WTC11 (cell line): ENCODE data around the gene PSG4.
"Not testable (repeated sequence)": the region's sequence is repeated elsewhere in the genome, so short reads cannot be mapped to it uniquely, and the experiment has no call there.

ENCODE experiments used
- CREB1 ChIP-seq: sonication (generic); formaldehyde crosslinking; IDR thresholded peaks from 2 replicates; pipeline ENCODE4 v1.8.0; 2023; ENCODE audit warnings: mild to moderate bottlenecking, missing genetic modification reagents
- ETV6 ChIP-seq: sonication (generic); formaldehyde crosslinking; IDR thresholded peaks from 2 replicates; pipeline ENCODE4 v1.8.1; 2022; ENCODE audit warnings: mild to moderate bottlenecking, missing genetic modification reagents
- KAT7 ChIP-seq: sonication (generic); formaldehyde crosslinking; IDR thresholded peaks from 2 replicates; pipeline ENCODE4 v1.8.1; 2023; ENCODE audit warnings: missing genetic modification reagents, mild to moderate bottlenecking, borderline replicate concordance
- NR1H2 ChIP-seq: sonication (generic); formaldehyde crosslinking; IDR thresholded peaks from 2 replicates; pipeline ENCODE4 v1.9.0; 2021; ENCODE audit warnings: mild to moderate bottlenecking, moderate library complexity, missing genetic modification reagents
- SP1 ChIP-seq: sonication (generic); formaldehyde crosslinking; conservative IDR thresholded peaks from 2 replicates; pipeline ENCODE4 v1.8.1; 2022; ENCODE audit warnings: missing genetic modification reagents
- TF ChIP-seq, protein P1 (sequence below): fragments of 200-600 bp; IDR thresholded peaks from 2 replicates; pipeline ENCODE4 v1.8.0; 2022; ENCODE audit warnings: antibody characterized with exemption
- TF ChIP-seq, protein P2 (sequence below): sonication (generic); formaldehyde crosslinking; IDR thresholded peaks from 2 replicates; pipeline ENCODE4 v1.8.1; 2022; ENCODE audit warnings: low read depth, missing genetic modification reagents, borderline replicate concordance
- TF ChIP-seq, protein P3 (sequence below): sonication (generic); formaldehyde crosslinking; IDR thresholded peaks from 2 replicates; pipeline ENCODE4 v1.8.1; 2023; ENCODE audit warnings: mild to moderate bottlenecking, missing genetic modification reagents, borderline replicate concordance
- TF ChIP-seq, protein P4 (sequence below): sonication (generic); formaldehyde crosslinking; IDR thresholded peaks from 2 replicates; pipeline ENCODE4 v1.8.0; 2023; ENCODE audit warnings: missing genetic modification reagents
- TF ChIP-seq, protein P5 (sequence below): sonication (generic); formaldehyde crosslinking; IDR thresholded peaks from 2 replicates; pipeline ENCODE4 v1.8.0; 2022; ENCODE audit warnings: mild to moderate bottlenecking, missing genetic modification reagents
- TF ChIP-seq, protein P6 (sequence below): sonication (generic); formaldehyde crosslinking; IDR thresholded peaks from 2 replicates; pipeline ENCODE4 v1.8.1; 2022; ENCODE audit warnings: low read depth, mild to moderate bottlenecking, moderate library complexity, missing genetic modification reagents, borderline replicate concordance
- TF ChIP-seq, protein P7 (sequence below): sonication (generic); formaldehyde crosslinking; IDR thresholded peaks from 2 replicates; pipeline ENCODE4 v1.8.0; 2022; ENCODE audit warnings: mild to moderate bottlenecking, missing genetic modification reagents

DNA sequence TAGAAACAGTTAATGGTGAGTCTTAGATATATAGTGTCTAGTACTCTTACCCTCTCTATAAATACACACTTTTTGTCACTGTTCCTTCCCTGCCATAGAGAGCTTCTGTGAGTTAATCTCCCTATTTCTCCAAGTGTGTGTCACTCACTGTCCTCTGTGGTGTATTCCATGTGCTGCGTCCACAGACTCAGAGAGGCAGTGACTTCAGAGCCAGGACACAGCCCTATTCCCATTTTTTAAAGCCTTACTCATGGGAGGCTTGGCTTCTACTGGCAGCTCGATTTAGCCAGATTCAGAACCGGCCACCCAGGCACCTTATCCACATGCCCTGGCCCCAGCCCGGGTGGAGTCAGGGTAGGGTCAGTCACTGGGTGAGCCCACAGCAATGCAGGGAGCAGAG is 13.7 kb upstream of the PSG4 start:
- TF ChIP-seq, protein P1, sequence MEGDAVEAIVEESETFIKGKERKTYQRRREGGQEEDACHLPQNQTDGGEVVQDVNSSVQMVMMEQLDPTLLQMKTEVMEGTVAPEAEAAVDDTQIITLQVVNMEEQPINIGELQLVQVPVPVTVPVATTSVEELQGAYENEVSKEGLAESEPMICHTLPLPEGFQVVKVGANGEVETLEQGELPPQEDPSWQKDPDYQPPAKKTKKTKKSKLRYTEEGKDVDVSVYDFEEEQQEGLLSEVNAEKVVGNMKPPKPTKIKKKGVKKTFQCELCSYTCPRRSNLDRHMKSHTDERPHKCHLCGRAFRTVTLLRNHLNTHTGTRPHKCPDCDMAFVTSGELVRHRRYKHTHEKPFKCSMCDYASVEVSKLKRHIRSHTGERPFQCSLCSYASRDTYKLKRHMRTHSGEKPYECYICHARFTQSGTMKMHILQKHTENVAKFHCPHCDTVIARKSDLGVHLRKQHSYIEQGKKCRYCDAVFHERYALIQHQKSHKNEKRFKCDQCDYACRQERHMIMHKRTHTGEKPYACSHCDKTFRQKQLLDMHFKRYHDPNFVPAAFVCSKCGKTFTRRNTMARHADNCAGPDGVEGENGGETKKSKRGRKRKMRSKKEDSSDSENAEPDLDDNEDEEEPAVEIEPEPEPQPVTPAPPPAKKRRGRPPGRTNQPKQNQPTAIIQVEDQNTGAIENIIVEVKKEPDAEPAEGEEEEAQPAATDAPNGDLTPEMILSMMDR, result not testable (repeated sequence)
- TF ChIP-seq KAT7 (CRISPR knock-in tag); SP1 (CRISPR knock-in tag); NR1H2; ETV6; CREB1 (CRISPR knock-in tag): not testable (repeated sequence)
- TF ChIP-seq, protein P2, sequence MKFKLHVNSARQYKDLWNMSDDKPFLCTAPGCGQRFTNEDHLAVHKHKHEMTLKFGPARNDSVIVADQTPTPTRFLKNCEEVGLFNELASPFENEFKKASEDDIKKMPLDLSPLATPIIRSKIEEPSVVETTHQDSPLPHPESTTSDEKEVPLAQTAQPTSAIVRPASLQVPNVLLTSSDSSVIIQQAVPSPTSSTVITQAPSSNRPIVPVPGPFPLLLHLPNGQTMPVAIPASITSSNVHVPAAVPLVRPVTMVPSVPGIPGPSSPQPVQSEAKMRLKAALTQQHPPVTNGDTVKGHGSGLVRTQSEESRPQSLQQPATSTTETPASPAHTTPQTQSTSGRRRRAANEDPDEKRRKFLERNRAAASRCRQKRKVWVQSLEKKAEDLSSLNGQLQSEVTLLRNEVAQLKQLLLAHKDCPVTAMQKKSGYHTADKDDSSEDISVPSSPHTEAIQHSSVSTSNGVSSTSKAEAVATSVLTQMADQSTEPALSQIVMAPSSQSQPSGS (CRISPR knock-in tag), result not testable (repeated sequence)
- TF ChIP-seq, protein P3, sequence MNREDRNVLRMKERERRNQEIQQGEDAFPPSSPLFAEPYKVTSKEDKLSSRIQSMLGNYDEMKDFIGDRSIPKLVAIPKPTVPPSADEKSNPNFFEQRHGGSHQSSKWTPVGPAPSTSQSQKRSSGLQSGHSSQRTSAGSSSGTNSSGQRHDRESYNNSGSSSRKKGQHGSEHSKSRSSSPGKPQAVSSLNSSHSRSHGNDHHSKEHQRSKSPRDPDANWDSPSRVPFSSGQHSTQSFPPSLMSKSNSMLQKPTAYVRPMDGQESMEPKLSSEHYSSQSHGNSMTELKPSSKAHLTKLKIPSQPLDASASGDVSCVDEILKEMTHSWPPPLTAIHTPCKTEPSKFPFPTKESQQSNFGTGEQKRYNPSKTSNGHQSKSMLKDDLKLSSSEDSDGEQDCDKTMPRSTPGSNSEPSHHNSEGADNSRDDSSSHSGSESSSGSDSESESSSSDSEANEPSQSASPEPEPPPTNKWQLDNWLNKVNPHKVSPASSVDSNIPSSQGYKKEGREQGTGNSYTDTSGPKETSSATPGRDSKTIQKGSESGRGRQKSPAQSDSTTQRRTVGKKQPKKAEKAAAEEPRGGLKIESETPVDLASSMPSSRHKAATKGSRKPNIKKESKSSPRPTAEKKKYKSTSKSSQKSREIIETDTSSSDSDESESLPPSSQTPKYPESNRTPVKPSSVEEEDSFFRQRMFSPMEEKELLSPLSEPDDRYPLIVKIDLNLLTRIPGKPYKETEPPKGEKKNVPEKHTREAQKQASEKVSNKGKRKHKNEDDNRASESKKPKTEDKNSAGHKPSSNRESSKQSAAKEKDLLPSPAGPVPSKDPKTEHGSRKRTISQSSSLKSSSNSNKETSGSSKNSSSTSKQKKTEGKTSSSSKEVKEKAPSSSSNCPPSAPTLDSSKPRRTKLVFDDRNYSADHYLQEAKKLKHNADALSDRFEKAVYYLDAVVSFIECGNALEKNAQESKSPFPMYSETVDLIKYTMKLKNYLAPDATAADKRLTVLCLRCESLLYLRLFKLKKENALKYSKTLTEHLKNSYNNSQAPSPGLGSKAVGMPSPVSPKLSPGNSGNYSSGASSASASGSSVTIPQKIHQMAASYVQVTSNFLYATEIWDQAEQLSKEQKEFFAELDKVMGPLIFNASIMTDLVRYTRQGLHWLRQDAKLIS (CRISPR knock-in tag), result not testable (repeated sequence)
- TF ChIP-seq, protein P4, sequence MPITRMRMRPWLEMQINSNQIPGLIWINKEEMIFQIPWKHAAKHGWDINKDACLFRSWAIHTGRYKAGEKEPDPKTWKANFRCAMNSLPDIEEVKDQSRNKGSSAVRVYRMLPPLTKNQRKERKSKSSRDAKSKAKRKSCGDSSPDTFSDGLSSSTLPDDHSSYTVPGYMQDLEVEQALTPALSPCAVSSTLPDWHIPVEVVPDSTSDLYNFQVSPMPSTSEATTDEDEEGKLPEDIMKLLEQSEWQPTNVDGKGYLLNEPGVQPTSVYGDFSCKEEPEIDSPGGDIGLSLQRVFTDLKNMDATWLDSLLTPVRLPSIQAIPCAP, result not testable (repeated sequence)
- TF ChIP-seq, protein P5, sequence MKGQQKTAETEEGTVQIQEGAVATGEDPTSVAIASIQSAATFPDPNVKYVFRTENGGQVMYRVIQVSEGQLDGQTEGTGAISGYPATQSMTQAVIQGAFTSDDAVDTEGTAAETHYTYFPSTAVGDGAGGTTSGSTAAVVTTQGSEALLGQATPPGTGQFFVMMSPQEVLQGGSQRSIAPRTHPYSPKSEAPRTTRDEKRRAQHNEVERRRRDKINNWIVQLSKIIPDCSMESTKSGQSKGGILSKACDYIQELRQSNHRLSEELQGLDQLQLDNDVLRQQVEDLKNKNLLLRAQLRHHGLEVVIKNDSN (CRISPR knock-in tag), result not testable (repeated sequence)
- TF ChIP-seq, protein P6, sequence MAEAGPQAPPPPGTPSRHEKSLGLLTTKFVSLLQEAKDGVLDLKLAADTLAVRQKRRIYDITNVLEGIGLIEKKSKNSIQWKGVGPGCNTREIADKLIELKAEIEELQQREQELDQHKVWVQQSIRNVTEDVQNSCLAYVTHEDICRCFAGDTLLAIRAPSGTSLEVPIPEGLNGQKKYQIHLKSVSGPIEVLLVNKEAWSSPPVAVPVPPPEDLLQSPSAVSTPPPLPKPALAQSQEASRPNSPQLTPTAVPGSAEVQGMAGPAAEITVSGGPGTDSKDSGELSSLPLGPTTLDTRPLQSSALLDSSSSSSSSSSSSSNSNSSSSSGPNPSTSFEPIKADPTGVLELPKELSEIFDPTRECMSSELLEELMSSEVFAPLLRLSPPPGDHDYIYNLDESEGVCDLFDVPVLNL (CRISPR knock-in tag), result not testable (repeated sequence)
- TF ChIP-seq, protein P7, sequence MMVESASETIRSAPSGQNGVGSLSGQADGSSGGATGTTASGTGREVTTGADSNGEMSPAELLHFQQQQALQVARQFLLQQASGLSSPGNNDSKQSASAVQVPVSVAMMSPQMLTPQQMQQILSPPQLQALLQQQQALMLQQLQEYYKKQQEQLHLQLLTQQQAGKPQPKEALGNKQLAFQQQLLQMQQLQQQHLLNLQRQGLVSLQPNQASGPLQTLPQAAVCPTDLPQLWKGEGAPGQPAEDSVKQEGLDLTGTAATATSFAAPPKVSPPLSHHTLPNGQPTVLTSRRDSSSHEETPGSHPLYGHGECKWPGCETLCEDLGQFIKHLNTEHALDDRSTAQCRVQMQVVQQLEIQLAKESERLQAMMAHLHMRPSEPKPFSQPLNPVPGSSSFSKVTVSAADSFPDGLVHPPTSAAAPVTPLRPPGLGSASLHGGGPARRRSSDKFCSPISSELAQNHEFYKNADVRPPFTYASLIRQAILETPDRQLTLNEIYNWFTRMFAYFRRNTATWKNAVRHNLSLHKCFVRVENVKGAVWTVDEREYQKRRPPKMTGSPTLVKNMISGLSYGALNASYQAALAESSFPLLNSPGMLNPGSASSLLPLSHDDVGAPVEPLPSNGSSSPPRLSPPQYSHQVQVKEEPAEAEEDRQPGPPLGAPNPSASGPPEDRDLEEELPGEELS, result not testable (repeated sequence)
